ENCODE measurements around the gene KCNJ3.

The KCNJ3 gene

DNA sequence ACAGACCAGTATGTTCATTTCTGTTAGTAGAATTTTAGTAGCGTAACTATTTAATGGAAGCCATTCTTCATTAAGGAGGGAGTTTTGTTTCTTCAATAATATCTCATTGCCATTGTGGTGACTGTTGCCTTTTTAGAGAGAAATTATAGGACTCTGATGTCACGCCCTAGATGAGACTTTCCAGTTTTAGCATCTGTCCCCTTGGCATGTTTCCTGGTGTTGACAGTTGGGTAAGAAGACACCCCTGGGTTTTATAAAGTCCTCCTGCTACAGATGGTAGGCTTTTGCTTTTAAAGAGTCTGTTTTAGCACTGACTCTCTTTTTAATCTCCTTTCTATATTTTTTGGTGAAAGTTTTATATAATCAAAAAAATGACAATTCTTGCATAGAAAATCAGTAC, 41.9 kb downstream of the KCNJ3 start:
- DNase-seq: no peak
- TF ChIP-seq EZH2 (IDR thresholded peaks at IDR 0.05; ENCODE audit: borderline replicate concordance, low read depth, low read length, severe bottlenecking): no peak
- TF ChIP-seq, protein P1, sequence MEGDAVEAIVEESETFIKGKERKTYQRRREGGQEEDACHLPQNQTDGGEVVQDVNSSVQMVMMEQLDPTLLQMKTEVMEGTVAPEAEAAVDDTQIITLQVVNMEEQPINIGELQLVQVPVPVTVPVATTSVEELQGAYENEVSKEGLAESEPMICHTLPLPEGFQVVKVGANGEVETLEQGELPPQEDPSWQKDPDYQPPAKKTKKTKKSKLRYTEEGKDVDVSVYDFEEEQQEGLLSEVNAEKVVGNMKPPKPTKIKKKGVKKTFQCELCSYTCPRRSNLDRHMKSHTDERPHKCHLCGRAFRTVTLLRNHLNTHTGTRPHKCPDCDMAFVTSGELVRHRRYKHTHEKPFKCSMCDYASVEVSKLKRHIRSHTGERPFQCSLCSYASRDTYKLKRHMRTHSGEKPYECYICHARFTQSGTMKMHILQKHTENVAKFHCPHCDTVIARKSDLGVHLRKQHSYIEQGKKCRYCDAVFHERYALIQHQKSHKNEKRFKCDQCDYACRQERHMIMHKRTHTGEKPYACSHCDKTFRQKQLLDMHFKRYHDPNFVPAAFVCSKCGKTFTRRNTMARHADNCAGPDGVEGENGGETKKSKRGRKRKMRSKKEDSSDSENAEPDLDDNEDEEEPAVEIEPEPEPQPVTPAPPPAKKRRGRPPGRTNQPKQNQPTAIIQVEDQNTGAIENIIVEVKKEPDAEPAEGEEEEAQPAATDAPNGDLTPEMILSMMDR (IDR thresholded peaks at IDR 0.05; ENCODE audit: borderline replicate concordance, extremely low read depth, low read length, poor library complexity, severe bottlenecking): no peak
- Histone ChIP-seq H3K79me2 (ENCODE audit: insufficient read depth, low read length) (no peaks in the 10 kb centered on the region), H4K20me1 (ENCODE audit: insufficient read depth, low read length) (no peaks in the 10 kb centered on the region), H3K27ac (ENCODE audit: low read length) (no peak overlapping the region), H2AFZ (ENCODE audit: low read depth, low read length) (no peak overlapping the region), H3K9ac (ENCODE audit: low read depth, low read length) (no peak overlapping the region), H3K36me3 (ENCODE audit: insufficient read depth, low read length) (no peaks in the 10 kb centered on the region), H3K9me3 (ENCODE audit: insufficient read depth, low read length, severe bottlenecking) (no peaks in the 10 kb centered on the region), H3K4me2 (ENCODE audit: insufficient read depth, low read length) (no peak overlapping the region), H3K4me1 (ENCODE audit: insufficient read depth, low read length) (no peaks in the 10 kb centered on the region), H3K27me3 (ENCODE audit: insufficient read depth, low read length, poor library complexity) (no peaks in the 10 kb centered on the region), H3K4me3 (ENCODE audit: low read depth in 1 of 2, low read length in 2 of 2) (no peak overlapping the region)
- ATAC-seq (ENCODE audit: insufficient read depth, low read depth): no peak

DNA sequence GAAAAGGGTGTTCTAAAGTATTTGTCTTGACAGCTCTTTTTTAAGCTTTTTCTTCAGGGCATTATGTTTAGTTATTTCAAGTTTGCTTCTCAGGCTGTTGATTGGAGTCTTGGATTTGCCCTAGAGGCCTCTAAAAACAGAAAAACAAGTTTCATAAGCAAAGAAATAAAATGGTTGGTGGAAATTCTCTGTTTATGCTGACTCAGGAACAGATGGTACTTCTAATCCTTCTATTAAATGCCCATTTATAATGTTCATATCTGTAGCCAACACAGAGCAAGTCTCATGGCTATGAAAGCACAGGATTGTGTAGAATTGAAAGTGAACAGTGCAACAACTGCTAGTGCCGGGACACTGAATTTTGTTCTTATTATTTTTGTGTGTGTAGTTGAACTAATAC, 60.4 kb downstream of the KCNJ3 start:
- no peak for DNase-seq
- Histone ChIP-seq H3K4me3 (ENCODE audit: low read depth in 1 of 2, low read length in 2 of 2) (no peak overlapping the region), H3K27ac (ENCODE audit: low read length) (no peak overlapping the region), H3K4me1 (ENCODE audit: insufficient read depth, low read length) (no peaks in the 10 kb centered on the region), H3K9ac (ENCODE audit: low read depth, low read length) (no peak overlapping the region), H3K27me3 (ENCODE audit: insufficient read depth, low read length, poor library complexity) (no peaks in the 10 kb centered on the region), H2AFZ (ENCODE audit: low read depth, low read length) (no peak overlapping the region), H3K4me2 (ENCODE audit: insufficient read depth, low read length) (no peak overlapping the region), H3K9me3 (ENCODE audit: insufficient read depth, low read length, severe bottlenecking) (no peaks in the 10 kb centered on the region), H3K36me3 (ENCODE audit: insufficient read depth, low read length) (no peaks in the 10 kb centered on the region), H3K79me2 (ENCODE audit: insufficient read depth, low read length) (no peaks in the 10 kb centered on the region), H4K20me1 (ENCODE audit: insufficient read depth, low read length) (no peaks in the 10 kb centered on the region)
- TF ChIP-seq, protein P1 (IDR thresholded peaks at IDR 0.05; ENCODE audit: borderline replicate concordance, extremely low read depth, low read length, poor library complexity, severe bottlenecking): no peak
- TF ChIP-seq EZH2 (IDR thresholded peaks at IDR 0.05; ENCODE audit: borderline replicate concordance, low read depth, low read length, severe bottlenecking): no peak
- no peak for ATAC-seq (ENCODE audit: insufficient read depth, low read depth)

DNA sequence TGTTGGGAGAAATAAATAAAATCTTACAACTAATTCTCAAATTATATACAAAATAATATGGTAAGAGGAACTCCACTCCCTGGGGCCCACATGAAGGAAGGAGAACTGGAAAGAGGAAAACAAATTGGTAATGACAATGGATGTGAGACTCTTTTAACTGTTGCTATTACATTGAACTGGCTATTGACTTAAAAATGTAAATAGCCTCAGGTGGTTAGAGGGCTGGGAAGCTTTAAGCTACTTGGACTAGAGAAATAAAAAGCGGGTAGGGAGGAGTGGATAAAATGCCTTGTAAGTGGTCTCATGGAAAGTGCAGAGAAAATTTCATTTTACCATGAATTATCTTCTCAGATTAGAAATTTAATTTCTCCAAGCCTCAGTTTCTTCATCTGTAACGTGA, 64.1 kb downstream of the KCNJ3 start:
- H4K20me1 ChIP-seq (ENCODE audit: insufficient read depth, low read length): no peaks in the 10 kb centered on the region
- no peaks in the 10 kb centered on the region for H3K36me3 ChIP-seq (ENCODE audit: insufficient read depth, low read length)
- H3K9me3 ChIP-seq (ENCODE audit: insufficient read depth, low read length, severe bottlenecking): no peaks in the 10 kb centered on the region
- ATAC-seq (ENCODE audit: insufficient read depth, low read depth): no peak
- no peaks in the 10 kb centered on the region for H3K4me1 ChIP-seq (ENCODE audit: insufficient read depth, low read length)
- no peak overlapping the region for H3K4me2 ChIP-seq (ENCODE audit: insufficient read depth, low read length)
- DNase-seq: no peak
- no peak overlapping the region for H2AFZ ChIP-seq (ENCODE audit: low read depth, low read length)
- H3K4me3 ChIP-seq (ENCODE audit: low read depth in 1 of 2, low read length in 2 of 2): no peak overlapping the region
- no peaks in the 10 kb centered on the region for H3K27me3 ChIP-seq (ENCODE audit: insufficient read depth, low read length, poor library complexity)
- H3K79me2 ChIP-seq (ENCODE audit: insufficient read depth, low read length): no peaks in the 10 kb centered on the region
- TF ChIP-seq, protein P1 (IDR thresholded peaks at IDR 0.05; ENCODE audit: borderline replicate concordance, extremely low read depth, low read length, poor library complexity, severe bottlenecking): no peak
- TF ChIP-seq EZH2 (IDR thresholded peaks at IDR 0.05; ENCODE audit: borderline replicate concordance, low read depth, low read length, severe bottlenecking): no peak
- no peak overlapping the region for H3K27ac ChIP-seq (ENCODE audit: low read length)
- H3K9ac ChIP-seq (ENCODE audit: low read depth, low read length): no peak overlapping the region
